T-helper 1 cell treated with Interleukin-12 subunit alpha and Interleukin-12 subunit beta and Interleukin-4 antibody, amounts not matched to agents 30 μg/mL and 1 μg/mL, for 36 hours (primary cell): ENCODE results near the gene TOGARAM1.

Experiments
- H3K27ac Mint-ChIP-seq: one replicate; pipeline ENCODE4 v1.8.0; 2021; ENCODE audit warnings: mild to moderate bottlenecking, mixed read lengths
- H3K27me3 Mint-ChIP-seq: one replicate; pipeline ENCODE4 v1.8.0; 2021; ENCODE audit warnings: low read depth, mixed read lengths
- H3K36me3 Mint-ChIP-seq: one replicate; pipeline ENCODE4 v1.8.0; 2021; ENCODE audit warnings: low read depth, mixed read lengths
- H3K4me1 Mint-ChIP-seq: one replicate; pipeline ENCODE4 v1.8.0; 2021; ENCODE audit warnings: low read depth, mixed read lengths
- H3K4me3 Mint-ChIP-seq: one replicate; pipeline ENCODE4 v1.8.0; 2021; ENCODE audit warnings: mild to moderate bottlenecking, moderate library complexity, mixed read lengths
- H3K9me3 Mint-ChIP-seq: one replicate; pipeline ENCODE4 v1.8.0; 2021; ENCODE audit warnings: mixed read lengths

The TOGARAM1 gene

GRCh38 chr14:45114327-45114726 lies 152.3 kb downstream of the TOGARAM1 start:
- H3K4me1 Mint-ChIP-seq = peaks cover 8% of the 10 kb centered on the region
- H3K27me3 Mint-ChIP-seq = no peaks in the 10 kb centered on the region
- H3K9me3 Mint-ChIP-seq = no peaks in the 10 kb centered on the region
- no peak overlapping the region for H3K4me3 Mint-ChIP-seq
- peaks cover 38% of the 10 kb centered on the region for H3K36me3 Mint-ChIP-seq
- no peak overlapping the region for H3K27ac Mint-ChIP-seq

GRCh38 chr14:45118594-45118993 lies 156.6 kb downstream of the TOGARAM1 start:
- H3K4me1 Mint-ChIP-seq = peaks cover 5% of the 10 kb centered on the region

GRCh38 chr14:45120096-45120495 lies 158.1 kb downstream of the TOGARAM1 start:
- Mint-ChIP-seq H3K9me3 (no peaks in the 10 kb centered on the region), H3K4me3 (no peak overlapping the region), H3K27ac (no peak overlapping the region), H3K36me3 (peaks cover 41% of the 10 kb centered on the region), H3K27me3 (no peaks in the 10 kb centered on the region), H3K4me1 (no peaks in the 10 kb centered on the region)

More at GRCh38 chr14:45118594-45118993, 156.6 kb downstream of the TOGARAM1 start:
- Mint-ChIP-seq H3K9me3 (no peaks in the 10 kb centered on the region), H3K36me3 (peaks cover 39% of the 10 kb centered on the region), H3K4me3 (no peak overlapping the region), H3K27me3 (no peaks in the 10 kb centered on the region), H3K27ac (no peak overlapping the region)

GRCh38 chr14:45123271-45123670 lies 161.3 kb downstream of the TOGARAM1 start:
- no peak overlapping the region for H3K27ac Mint-ChIP-seq
- peaks cover 7% of the 10 kb centered on the region for H3K4me1 Mint-ChIP-seq

More at GRCh38 chr14:45123271-45123670, 161.3 kb downstream of the TOGARAM1 start:
- Mint-ChIP-seq H3K36me3 (peaks cover 37% of the 10 kb centered on the region), H3K4me3 (no peak overlapping the region), H3K27me3 (no peaks in the 10 kb centered on the region), H3K9me3 (no peaks in the 10 kb centered on the region)
